Transverse colon (tissue), 4 donors: ENCODE data around the gene TET2. TPM values are rescaled to one million over a fixed set of nuclear protein-coding genes. Genes with fewer than 3 reads are reported as not detected.

ENCODE experiments used
- DNase-seq: peaks from one replicate; pipeline ENCODE4 v3.0.0-alpha.2; 2019
- H3K27ac ChIP-seq, 4 donors: fragments of 200-600 bp; sonication (generic); 2 replicates each; pipeline ENCODE4 v1.5.1; 2016 to 2018; ENCODE audit warnings: inconsistent platforms in 4 of 4
- H3K27me3 ChIP-seq: fragments of 200-600 bp; sonication (generic); 2 replicates; pipeline ENCODE4 v1.5.1; 2017; ENCODE audit warnings: inconsistent platforms
- H3K36me3 ChIP-seq, 4 donors: fragments of 200-600 bp; sonication (generic); 2 replicates each; pipeline ENCODE4 v1.5.1; 2017 to 2019; ENCODE audit warnings: inconsistent platforms in 4 of 4
- H3K4me1 ChIP-seq, 4 donors: fragments of 200-600 bp; sonication (generic); 2 replicates each; pipeline ENCODE4 v1.5.1; 2017 to 2020; ENCODE audit warnings: inconsistent platforms in 4 of 4
- H3K4me3 ChIP-seq, 4 donors: fragments of 200-600 bp; sonication (generic); 1 replicate in 1 of 4; 2 replicates in 3 of 4; pipeline versions ENCODE4 v1.5.1 to v1.6.1; 2017 to 2019; ENCODE audit warnings: inconsistent platforms in 4 of 4
- H3K9me3 ChIP-seq, 2 donors: fragments of 200-600 bp; sonication (generic); 2 replicates each; pipeline ENCODE4 v1.5.1; 2017 to 2019; ENCODE audit warnings: inconsistent platforms in 2 of 2
- EP300 ChIP-seq: sonication (generic); formaldehyde crosslinking; IDR thresholded peaks from one replicate; pipeline ENCODE4 v1.6.1; 2017; ENCODE audit warnings: antibody characterized with exemption, low read depth
- POLR2A ChIP-seq: fragments of 450-650 bp; IDR thresholded peaks from one replicate; pipeline ENCODE4 v1.6.1; 2016; ENCODE audit warnings: antibody characterized with exemption, mild to moderate bottlenecking, moderate library complexity
- POLR2AphosphoS5 ChIP-seq, 3 donors: sonication (generic); formaldehyde crosslinking; IDR thresholded peaks; one replicate each; pipeline ENCODE4 v1.6.1; 2016; ENCODE audit warnings: antibody characterized with exemption in 3 of 3
- WGBS, 2 donors: methylation state at CpG; one replicate each; pipeline ENCODE4 v1.1.5; 2018; ENCODE audit warnings: low coverage in 1 of 2; 5-methylcytosine and 5-hydroxymethylcytosine counted together
- in situ Hi-C, 4 donors: fragments of 200-750 bp; cut with MboI; loops; one replicate each; pipeline versions ENCODE4 v1.15.0 to v1.15.1; 2017; ENCODE audit warnings: low sequenced_read_pairs in 3 of 4, low pct_ligation_motif_present in 1 of 4, low pct_unique_long_range_greater_than_20kb in 1 of 4
- intact Hi-C: fragments of 100-400 bp; cut with DNase I; formaldehyde crosslinking; loops from one replicate; pipeline ENCODE4 v1.15.1; 2023; ENCODE audit warnings: low total_unique reads
- total RNA-seq, 4 donors: library from RNA; depleted of rRNA; stranded (reverse); fragments of >200 nt; gene quantifications; one replicate each; pipeline ENCODE4 v1.1.0, GENCODE V29; 2016
- TF ChIP-seq, protein P1 (sequence below), 5 experiments: fragments of 200-600 bp in 3 of 5; fragments of 450-650 bp in 2 of 5; sonication (generic) in 3 of 5; IDR thresholded peaks; 1 replicate in 2 of 5; 2 replicates in 3 of 5; pipeline ENCODE4 v1.5.1; 2016 to 2017; ENCODE audit warnings: antibody characterized with exemption in 5 of 5, inconsistent platforms in 3 of 5, mild to moderate bottlenecking in 2 of 5, moderate library complexity in 1 of 5

Gene TET2
- total RNA-seq, 4 donors from 2014 or later, result 23.9 to 33.6 (median 29.5) TPM

DNA sequence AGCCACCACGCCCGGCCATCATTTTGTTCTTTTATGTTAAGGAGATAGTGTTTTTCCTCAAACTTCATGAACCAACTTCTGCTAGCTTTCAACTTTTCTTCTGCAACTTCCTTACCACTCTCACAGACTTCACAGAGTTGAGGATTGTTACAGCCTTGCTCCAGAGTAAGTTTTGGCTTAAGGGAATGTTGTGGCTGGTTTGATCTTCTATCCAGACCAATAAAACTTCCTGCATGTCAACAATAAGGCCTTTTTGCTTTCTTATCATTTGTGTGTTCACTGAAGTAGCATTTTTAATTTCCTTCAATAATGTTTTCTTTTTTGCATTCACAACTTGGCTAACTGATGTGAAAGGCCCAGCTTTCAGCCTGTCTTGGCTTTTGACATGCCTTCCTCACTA lies 12.7 kb upstream of the TET2 start:
- WGBS, 2 donors, result 90 to 94% methylated on average over 2 of the region's 2 CpGs
- Histone ChIP-seq H3K36me3 (no peaks in the 10 kb centered on the region), H3K9me3 (no peaks in the 10 kb centered on the region), H3K4me3 (no peak overlapping the region), H3K4me1 (peaks cover 0 to 5% (median 0%) of the 10 kb centered on the region in 4 donors), H3K27me3 (no peaks in the 10 kb centered on the region), H3K27ac (no peak overlapping the region)
- DNase-seq, result no peak
- in situ Hi-C loops, result loop anchor here in 2 of 4 donors (10.0 to 25.0 kb wide), 2 partner anchors 331 to 578 kb away; partner anchors contain the start of genes GSTCD (in 2 of the 2) and INTS12 (in 2 of the 2)
- TF ChIP-seq POLR2AphosphoS5 (IDR thresholded peaks at IDR 0.05) (no peak), POLR2A (no peak), EP300 (no peak)
- TF ChIP-seq, protein P1, sequence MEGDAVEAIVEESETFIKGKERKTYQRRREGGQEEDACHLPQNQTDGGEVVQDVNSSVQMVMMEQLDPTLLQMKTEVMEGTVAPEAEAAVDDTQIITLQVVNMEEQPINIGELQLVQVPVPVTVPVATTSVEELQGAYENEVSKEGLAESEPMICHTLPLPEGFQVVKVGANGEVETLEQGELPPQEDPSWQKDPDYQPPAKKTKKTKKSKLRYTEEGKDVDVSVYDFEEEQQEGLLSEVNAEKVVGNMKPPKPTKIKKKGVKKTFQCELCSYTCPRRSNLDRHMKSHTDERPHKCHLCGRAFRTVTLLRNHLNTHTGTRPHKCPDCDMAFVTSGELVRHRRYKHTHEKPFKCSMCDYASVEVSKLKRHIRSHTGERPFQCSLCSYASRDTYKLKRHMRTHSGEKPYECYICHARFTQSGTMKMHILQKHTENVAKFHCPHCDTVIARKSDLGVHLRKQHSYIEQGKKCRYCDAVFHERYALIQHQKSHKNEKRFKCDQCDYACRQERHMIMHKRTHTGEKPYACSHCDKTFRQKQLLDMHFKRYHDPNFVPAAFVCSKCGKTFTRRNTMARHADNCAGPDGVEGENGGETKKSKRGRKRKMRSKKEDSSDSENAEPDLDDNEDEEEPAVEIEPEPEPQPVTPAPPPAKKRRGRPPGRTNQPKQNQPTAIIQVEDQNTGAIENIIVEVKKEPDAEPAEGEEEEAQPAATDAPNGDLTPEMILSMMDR (IDR thresholded peaks at IDR 0.05), result no peak
- intact Hi-C loops, result no loop called here

DNA sequence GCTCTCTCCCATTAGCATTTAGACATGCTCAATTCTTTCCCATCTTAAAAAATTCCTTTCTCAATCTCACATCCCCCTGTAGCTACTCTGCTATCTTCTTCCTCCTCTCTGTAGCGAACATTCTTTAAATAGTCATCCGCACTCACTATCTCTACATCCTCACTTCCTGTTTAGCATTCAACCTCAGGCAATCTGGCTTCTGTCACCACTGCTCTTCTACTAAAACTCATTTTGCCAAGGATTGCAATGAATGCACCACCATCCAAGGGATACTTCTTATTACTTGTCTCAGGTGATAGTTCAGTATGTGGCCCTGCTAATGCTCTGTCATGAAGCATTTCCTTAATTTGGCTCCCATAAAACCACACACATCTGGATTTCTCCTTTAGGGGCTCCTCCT lies 10.9 kb upstream of the TET2 start:
- Histone ChIP-seq H3K27ac (no peak overlapping the region), H3K4me1 (no peaks in the 10 kb centered on the region), H3K36me3 (no peaks in the 10 kb centered on the region), H3K4me3 (no peak overlapping the region), H3K27me3 (no peaks in the 10 kb centered on the region), H3K9me3 (no peaks in the 10 kb centered on the region)
- 57 to 66% methylated on average over 2 of the region's 2 CpGs for WGBS, 2 donors
- in situ Hi-C loops (loop anchor here in 2 of 4 donors (10.0 to 25.0 kb wide), 2 partner anchors 329 to 577 kb away; partner anchors contain the start of genes GSTCD (in 2 of the 2) and INTS12 (in 2 of the 2)), intact Hi-C loops (no loop called here)
- no peak for DNase-seq
- TF ChIP-seq POLR2AphosphoS5 (IDR thresholded peaks at IDR 0.05), result no peak
- TF ChIP-seq POLR2A, result no peak
- no peak for TF ChIP-seq EP300
- TF ChIP-seq, protein P1 (IDR thresholded peaks at IDR 0.05), result no peak

DNA sequence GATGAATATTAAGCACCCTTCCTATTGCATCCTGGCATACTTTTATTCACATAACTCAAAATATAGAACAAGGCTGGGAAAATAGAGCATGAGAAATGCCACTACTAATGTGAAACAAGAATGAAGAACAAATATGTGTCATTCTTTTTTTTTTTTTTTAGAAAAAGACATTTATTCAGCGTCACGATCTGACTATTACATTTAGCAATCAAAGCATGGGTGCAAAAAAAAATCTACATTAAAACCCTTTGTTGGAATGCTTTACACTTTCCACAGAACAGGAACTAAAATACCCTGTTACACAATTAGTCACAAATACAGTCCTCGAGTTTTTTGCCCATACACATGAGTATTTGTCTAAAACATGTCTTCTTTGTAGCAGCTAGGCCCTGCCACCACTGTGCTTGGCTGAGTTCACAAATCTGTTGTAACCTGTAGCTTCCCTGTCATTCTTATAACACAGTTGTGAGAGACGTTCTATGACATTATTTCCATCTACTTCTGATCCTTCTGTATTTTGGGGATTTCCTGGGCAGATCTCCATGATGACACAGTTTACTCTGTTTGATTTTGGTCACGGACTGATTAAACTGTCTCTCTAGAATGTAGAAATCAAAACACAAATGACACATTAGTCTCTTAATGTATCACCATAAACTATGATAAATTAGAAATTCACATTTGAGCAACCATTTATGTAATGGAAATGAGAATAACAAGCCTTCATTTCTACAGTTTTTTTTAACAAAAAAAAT lies 9.4 kb upstream of the TET2 start:
- WGBS, 2 donors, result 62 to 72% methylated on average over 5 of the region's 5 CpGs
- in situ Hi-C loops (loop anchor here in 2 of 4 donors (10.0 to 25.0 kb wide), 2 partner anchors 328 to 575 kb away; partner anchors contain the start of genes GSTCD (in 2 of the 2) and INTS12 (in 2 of the 2)), intact Hi-C loops (no loop called here)
- TF ChIP-seq EP300, result no peak
- TF ChIP-seq POLR2A, result no peak
- no peak for TF ChIP-seq POLR2AphosphoS5 (IDR thresholded peaks at IDR 0.05)
- TF ChIP-seq, protein P1 (IDR thresholded peaks at IDR 0.05), result no peak
- Histone ChIP-seq H3K4me1 (peaks cover 0 to 3% (median 0%) of the 10 kb centered on the region in 4 donors), H3K36me3 (no peaks in the 10 kb centered on the region), H3K4me3 (no peak overlapping the region), H3K27ac (no peak overlapping the region), H3K9me3 (no peaks in the 10 kb centered on the region), H3K27me3 (no peaks in the 10 kb centered on the region)
- DNase-seq, result no peak

DNA sequence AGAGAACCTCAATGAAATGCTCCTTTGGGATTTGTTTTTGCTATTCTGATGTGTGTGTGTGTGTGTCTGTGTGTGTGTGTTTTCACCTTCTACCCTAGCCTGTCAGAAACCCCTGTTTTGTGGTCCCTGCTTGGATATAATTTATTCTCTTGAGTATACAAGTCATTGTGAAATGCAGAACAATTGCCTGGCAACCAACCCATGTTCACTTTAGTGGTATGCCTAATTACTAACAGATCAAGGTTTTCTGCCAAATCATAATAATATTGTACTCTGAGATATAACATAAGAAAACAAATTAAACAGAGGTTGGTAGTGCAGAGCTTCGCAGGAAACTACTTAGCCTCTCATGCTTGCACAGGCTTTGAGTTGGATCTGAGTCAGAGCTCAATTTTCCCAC lies 7.0 kb upstream of the TET2 start:
- 86 to 100% methylated on average over 1 of the region's 1 CpG for WGBS, 2 donors
- no peak for TF ChIP-seq POLR2AphosphoS5 (IDR thresholded peaks at IDR 0.05)
- TF ChIP-seq, protein P1 (IDR thresholded peaks at IDR 0.05), result no peak
- no peak for TF ChIP-seq POLR2A
- in situ Hi-C loops, result loop anchor here (5.0 to 25.0 kb wide), 4 partner anchors 325 to 573 kb away; partner anchors contain the start of genes GSTCD (in 2 of the 4), INTS12 (in 2 of the 4) and PPA2 (in 1 of the 4)

More for the DNA sequence above, 7.0 kb upstream of the TET2 start:
- DNase-seq, result no peak
- Histone ChIP-seq H3K27me3 (no peaks in the 10 kb centered on the region), H3K9me3 (no peaks in the 10 kb centered on the region), H3K27ac (no peak overlapping the region), H3K4me3 (no peak overlapping the region), H3K4me1 (peaks cover 0 to 6% (median 4%) of the 10 kb centered on the region in 4 donors), H3K36me3 (no peaks in the 10 kb centered on the region)
- intact Hi-C loops, result loop anchor here (2.0 kb wide), 1 partner anchor 329 kb away; no protein-coding TSS in a partner anchor
